HepG2 (cell line): ENCODE measurements around the gene FOLR3. TPM values are rescaled to one million over a fixed set of nuclear protein-coding genes. Genes with fewer than 3 reads are reported as not detected.
A peak's percentile ranks its signal among the peaks of the same experiment; 100 is the strongest.

Experiments used
- ARID2 ChIP-seq: sonication (generic); formaldehyde crosslinking; IDR thresholded peaks from 2 replicates; pipeline ENCODE4 v1.8.1; 2022; ENCODE audit warnings: mild to moderate bottlenecking, missing genetic modification reagents, borderline replicate concordance
- ATAD3A ChIP-seq: sonication (generic); formaldehyde crosslinking; IDR thresholded peaks from 2 replicates; pipeline ENCODE4 v1.4.0; 2020; ENCODE audit warnings: missing genetic modification reagents
- ELF1 ChIP-seq: sonication (generic); formaldehyde crosslinking; IDR thresholded peaks from 2 replicates; pipeline ENCODE4 v1.4.0; 2020; ENCODE audit warnings: missing genetic modification reagents
- KAT7 ChIP-seq: IDR thresholded peaks from 2 replicates; pipeline ENCODE4 v1.6.1; 2018; ENCODE audit warnings: borderline replicate concordance, missing compliant biosample characterization
- MEF2D ChIP-seq: sonication (generic); formaldehyde crosslinking; IDR thresholded peaks from 2 replicates; pipeline ENCODE4 v1.5.1; 2020; ENCODE audit warnings: mild to moderate bottlenecking, missing genetic modification reagents
- NFKB2 ChIP-seq: sonication (generic); formaldehyde crosslinking; IDR thresholded peaks from 2 replicates; pipeline ENCODE4 v1.4.0; 2020; ENCODE audit warnings: missing genetic modification reagents, borderline replicate concordance
- NFYB ChIP-seq: sonication (generic); formaldehyde crosslinking; IDR thresholded peaks from 2 replicates; pipeline ENCODE4 v1.4.0; 2020; ENCODE audit warnings: missing genetic modification reagents
- TBX3 ChIP-seq: fragments of 450-650 bp; IDR thresholded peaks from 2 replicates; pipeline ENCODE4 v1.6.1; 2017; ENCODE audit warnings: antibody characterized with exemption, mild to moderate bottlenecking, inconsistent platforms, borderline replicate concordance
- ZNF143 ChIP-seq: sonication (generic); formaldehyde crosslinking; IDR thresholded peaks from 2 replicates; pipeline ENCODE4 v1.4.0; 2020; ENCODE audit warnings: missing genetic modification reagents
- ZNF235 ChIP-seq: sonication (generic); formaldehyde crosslinking; IDR thresholded peaks from 2 replicates; pipeline ENCODE4 v1.8.1; 2023; ENCODE audit warnings: mild to moderate bottlenecking, missing genetic modification reagents, borderline replicate concordance
- ZNF264 ChIP-seq: sonication (generic); formaldehyde crosslinking; IDR thresholded peaks from 2 replicates; pipeline ENCODE4 v1.4.0; 2020; ENCODE audit warnings: missing genetic modification reagents
- ZNF558 ChIP-seq: sonication (generic); formaldehyde crosslinking; IDR thresholded peaks from 2 replicates; pipeline ENCODE4 v1.9.0; 2022; ENCODE audit warnings: mild to moderate bottlenecking, missing genetic modification reagents, borderline replicate concordance
- polyA plus RNA-seq, 8 experiments: library from polyadenylated mRNA; depleted of rRNA in 3 of 8; stranded (reverse) in 7 of 8; unstranded in 1 of 8; fragments of >200 nt; fragmentation: Illumina TruSeq in 4 of 8; extraction: Trizol in 4 of 8; gene quantifications; 2 replicates each; pipeline versions ENCODE4 v1.2.1 to v1.2.3, GENCODE V29; 2011 to 2016; ENCODE audit warnings: low read depth in 4 of 8, missing spikeins in 1 of 8, mixed read lengths in 1 of 8; ENCODE audit not compliant: insufficient read depth in 1 of 8
- total RNA-seq, 5 experiments: library from RNA; depleted of rRNA; stranded (reverse); fragments of >200 nt; fragmentation: Illumina TruSeq; extraction: Trizol; gene quantifications; 2 replicates each; pipeline ENCODE4 v1.2.3, GENCODE V29; 2016; ENCODE audit warnings: low read depth in 1 of 5
- TF ChIP-seq, protein P1 (sequence below): sonication (generic); formaldehyde crosslinking; IDR thresholded peaks from 2 replicates; pipeline ENCODE4 v1.4.0; 2020; ENCODE audit warnings: mild to moderate bottlenecking, missing genetic modification reagents
- TF ChIP-seq, protein P2 (sequence below): sonication (generic); formaldehyde crosslinking; IDR thresholded peaks from 2 replicates; pipeline ENCODE4 v1.5.1; 2020; ENCODE audit warnings: mild to moderate bottlenecking, moderate library complexity, missing genetic modification reagents
- TF ChIP-seq, protein P3 (sequence below): sonication (generic); formaldehyde crosslinking; IDR thresholded peaks from 2 replicates; pipeline ENCODE4 v1.5.1; 2020; ENCODE audit warnings: mild to moderate bottlenecking, missing genetic modification reagents
- TF ChIP-seq, protein P4 (sequence below): sonication (generic); formaldehyde crosslinking; IDR thresholded peaks from 2 replicates; pipeline ENCODE4 v1.4.0; 2020; ENCODE audit warnings: low read depth, missing genetic modification reagents

FOLR3 gene
- total and polyA plus RNA-seq, 2 of the 13 experiments (the other 11 are each of a cell fraction or from before 2014, with no cell fraction given), result not detected

DNA sequence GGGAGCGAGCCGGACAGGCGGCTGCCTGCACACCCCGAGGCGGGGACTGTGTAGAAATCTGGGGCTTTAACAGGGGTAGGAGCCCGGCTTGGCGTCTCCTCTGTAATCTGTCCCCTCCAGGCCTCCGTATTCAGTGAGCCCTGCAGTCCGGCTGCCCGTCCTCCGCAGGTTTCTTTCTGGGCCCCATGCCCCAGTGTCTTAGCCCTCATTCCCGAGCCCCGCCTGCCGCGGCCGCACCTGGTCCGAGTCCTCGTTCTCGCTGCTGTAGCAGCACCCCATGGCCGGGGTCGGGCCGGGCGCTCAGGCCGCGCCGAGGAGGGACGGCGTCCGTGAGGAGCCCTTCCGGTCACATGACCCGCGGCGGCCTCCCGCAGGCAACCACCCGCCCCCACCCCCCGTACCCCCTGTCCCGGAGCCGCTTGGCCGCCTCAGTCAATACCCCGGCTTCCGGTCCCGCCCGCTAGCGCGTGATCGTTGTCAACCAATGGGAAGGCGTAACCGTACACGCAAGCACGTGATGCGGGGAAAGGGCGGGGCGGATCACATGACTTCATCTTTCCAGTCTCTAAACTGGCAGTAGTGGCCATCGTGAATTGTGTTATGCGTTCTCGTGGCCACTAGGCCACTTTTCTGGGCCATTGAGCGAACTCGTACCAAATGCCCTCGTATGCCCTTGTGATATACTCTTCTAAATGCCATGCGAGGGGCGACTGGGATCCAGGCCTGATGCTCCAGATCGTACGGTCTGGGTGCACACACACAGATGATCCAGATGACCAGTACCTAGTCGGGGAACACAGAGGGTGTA is 32.4 kb upstream of the FOLR3 start, which contains the start of gene LAMTOR1 (continued):
- TF ChIP-seq, protein P1, sequence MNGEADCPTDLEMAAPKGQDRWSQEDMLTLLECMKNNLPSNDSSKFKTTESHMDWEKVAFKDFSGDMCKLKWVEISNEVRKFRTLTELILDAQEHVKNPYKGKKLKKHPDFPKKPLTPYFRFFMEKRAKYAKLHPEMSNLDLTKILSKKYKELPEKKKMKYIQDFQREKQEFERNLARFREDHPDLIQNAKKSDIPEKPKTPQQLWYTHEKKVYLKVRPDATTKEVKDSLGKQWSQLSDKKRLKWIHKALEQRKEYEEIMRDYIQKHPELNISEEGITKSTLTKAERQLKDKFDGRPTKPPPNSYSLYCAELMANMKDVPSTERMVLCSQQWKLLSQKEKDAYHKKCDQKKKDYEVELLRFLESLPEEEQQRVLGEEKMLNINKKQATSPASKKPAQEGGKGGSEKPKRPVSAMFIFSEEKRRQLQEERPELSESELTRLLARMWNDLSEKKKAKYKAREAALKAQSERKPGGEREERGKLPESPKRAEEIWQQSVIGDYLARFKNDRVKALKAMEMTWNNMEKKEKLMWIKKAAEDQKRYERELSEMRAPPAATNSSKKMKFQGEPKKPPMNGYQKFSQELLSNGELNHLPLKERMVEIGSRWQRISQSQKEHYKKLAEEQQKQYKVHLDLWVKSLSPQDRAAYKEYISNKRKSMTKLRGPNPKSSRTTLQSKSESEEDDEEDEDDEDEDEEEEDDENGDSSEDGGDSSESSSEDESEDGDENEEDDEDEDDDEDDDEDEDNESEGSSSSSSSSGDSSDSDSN (CRISPR knock-in tag), result peak; percentile 74
- peak; percentile 84 for TF ChIP-seq ELF1
- TF ChIP-seq NFKB2 (CRISPR knock-in tag), result peak; percentile 37; the same call in 1 of the 2 replicates
- TF ChIP-seq ZNF143 (CRISPR knock-in tag), result peak; percentile 34; the same call in 1 of the 2 replicates
- TF ChIP-seq, protein P2, sequence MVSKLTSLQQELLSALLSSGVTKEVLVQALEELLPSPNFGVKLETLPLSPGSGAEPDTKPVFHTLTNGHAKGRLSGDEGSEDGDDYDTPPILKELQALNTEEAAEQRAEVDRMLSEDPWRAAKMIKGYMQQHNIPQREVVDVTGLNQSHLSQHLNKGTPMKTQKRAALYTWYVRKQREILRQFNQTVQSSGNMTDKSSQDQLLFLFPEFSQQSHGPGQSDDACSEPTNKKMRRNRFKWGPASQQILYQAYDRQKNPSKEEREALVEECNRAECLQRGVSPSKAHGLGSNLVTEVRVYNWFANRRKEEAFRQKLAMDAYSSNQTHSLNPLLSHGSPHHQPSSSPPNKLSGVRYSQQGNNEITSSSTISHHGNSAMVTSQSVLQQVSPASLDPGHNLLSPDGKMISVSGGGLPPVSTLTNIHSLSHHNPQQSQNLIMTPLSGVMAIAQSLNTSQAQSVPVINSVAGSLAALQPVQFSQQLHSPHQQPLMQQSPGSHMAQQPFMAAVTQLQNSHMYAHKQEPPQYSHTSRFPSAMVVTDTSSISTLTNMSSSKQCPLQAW (CRISPR knock-in tag), result no peak; the same call in 1 of the 2 replicates
- TF ChIP-seq TBX3, result peak; percentile 49; the same call in 1 of the 2 replicates
- TF ChIP-seq ZNF264 (CRISPR knock-in tag), result 0 out of 2 replicates have a peak, but pooled peaks have one; percentile 24
- TF ChIP-seq, protein P3, sequence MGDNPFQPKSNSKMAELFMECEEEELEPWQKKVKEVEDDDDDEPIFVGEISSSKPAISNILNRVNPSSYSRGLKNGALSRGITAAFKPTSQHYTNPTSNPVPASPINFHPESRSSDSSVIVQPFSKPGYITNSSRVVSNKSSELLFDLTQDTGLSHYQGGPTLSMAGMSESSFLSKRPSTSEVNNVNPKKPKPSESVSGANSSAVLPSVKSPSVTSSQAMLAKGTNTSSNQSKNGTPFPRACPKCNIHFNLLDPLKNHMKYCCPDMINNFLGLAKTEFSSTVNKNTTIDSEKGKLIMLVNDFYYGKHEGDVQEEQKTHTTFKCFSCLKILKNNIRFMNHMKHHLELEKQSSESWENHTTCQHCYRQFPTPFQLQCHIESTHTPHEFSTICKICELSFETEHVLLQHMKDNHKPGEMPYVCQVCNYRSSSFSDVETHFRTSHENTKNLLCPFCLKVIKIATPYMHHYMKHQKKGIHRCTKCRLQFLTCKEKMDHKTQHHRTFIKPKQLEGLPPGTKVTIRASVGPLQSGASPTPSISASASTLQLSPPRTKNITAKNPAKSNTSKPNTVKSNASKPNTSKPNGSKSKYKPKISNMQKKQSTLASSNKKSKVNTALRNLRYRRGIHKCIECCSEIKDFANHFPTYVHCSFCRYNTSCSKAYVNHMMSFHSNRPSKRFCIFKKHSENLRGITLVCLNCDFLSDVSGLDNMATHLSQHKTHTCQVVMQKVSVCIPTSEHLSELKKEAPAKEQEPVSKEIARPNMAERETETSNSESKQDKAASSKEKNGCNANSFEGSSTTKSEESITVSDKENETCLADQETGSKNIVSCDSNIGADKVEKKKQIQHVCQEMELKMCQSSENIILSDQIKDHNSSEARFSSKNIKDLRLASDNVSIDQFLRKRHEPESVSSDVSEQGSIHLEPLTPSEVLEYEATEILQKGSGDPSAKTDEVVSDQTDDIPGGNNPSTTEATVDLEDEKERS (CRISPR knock-in tag), result peak; percentile 61; the same call in 1 of the 2 replicates
- TF ChIP-seq MEF2D (CRISPR knock-in tag), result peak; percentile 68
- peak; percentile 49 for TF ChIP-seq ZNF235 (CRISPR knock-in tag)
- TF ChIP-seq NFYB, result peak; percentile 82
- TF ChIP-seq KAT7 (CRISPR knock-in tag), result peak; percentile 84; the same call in 1 of the 2 replicates
- no peak for TF ChIP-seq ATAD3A (CRISPR knock-in tag)
- TF ChIP-seq, protein P4, sequence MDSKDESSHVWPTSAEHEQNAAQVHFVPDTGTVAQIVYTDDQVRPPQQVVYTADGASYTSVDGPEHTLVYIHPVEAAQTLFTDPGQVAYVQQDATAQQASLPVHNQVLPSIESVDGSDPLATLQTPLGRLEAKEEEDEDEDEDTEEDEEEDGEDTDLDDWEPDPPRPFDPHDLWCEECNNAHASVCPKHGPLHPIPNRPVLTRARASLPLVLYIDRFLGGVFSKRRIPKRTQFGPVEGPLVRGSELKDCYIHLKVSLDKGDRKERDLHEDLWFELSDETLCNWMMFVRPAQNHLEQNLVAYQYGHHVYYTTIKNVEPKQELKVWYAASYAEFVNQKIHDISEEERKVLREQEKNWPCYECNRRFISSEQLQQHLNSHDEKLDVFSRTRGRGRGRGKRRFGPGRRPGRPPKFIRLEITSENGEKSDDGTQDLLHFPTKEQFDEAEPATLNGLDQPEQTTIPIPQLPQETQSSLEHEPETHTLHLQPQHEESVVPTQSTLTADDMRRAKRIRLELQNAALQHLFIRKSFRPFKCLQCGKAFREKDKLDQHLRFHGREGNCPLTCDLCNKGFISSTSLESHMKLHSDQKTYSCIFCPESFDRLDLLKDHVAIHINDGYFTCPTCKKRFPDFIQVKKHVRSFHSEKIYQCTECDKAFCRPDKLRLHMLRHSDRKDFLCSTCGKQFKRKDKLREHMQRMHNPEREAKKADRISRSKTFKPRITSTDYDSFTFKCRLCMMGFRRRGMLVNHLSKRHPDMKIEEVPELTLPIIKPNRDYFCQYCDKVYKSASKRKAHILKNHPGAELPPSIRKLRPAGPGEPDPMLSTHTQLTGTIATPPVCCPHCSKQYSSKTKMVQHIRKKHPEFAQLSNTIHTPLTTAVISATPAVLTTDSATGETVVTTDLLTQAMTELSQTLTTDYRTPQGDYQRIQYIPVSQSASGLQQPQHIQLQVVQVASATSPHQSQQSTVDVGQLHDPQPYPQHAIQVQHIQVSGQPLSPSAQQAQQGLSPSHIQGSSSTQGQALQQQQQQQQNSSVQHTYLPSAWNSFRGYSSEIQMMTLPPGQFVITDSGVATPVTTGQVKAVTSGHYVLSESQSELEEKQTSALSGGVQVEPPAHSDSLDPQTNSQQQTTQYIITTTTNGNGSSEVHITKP (CRISPR knock-in tag), result 0 out of 2 replicates have a peak, but pooled peaks have one; percentile 18
- no peak for TF ChIP-seq ZNF558 (CRISPR knock-in tag)
- TF ChIP-seq ARID2 (CRISPR knock-in tag), result no peak
